MCF 10A (cell line): ENCODE data around the gene MANSC1. TPM values are rescaled to one million over a fixed set of nuclear protein-coding genes. Genes with fewer than 3 reads are reported as not detected.

Experiments used
- BruUV-seq: library from RNA; stranded (reverse); fragments of 400-500 nt; replicated peaks from 2 replicates; lab custom pipeline; 2021; lab: Mats Ljungman, UMichigan
- CTCF ChIA-PET: fragments of 300-600 bp; sonication (Branson Sonifier 250); formaldehyde crosslinking; extraction: SDS; loops from one replicate; lab custom pipeline; 2021; ENCODE audit warnings: antibody characterized with exemption, inconsistent platforms; lab: Yijun Ruan, JAX
- POLR2A ChIA-PET: fragments of 300-600, 350-650 bp; sonication (Branson Sonifier 250); formaldehyde crosslinking; extraction: SDS; loops from one replicate; lab custom pipeline; 2020; ENCODE audit warnings: antibody characterized with exemption, inconsistent platforms; lab: Yijun Ruan, JAX
- DNase-seq: peaks from one replicate; pipeline ENCODE4 v3.0.0-alpha.2; 2018; ENCODE audit not compliant: unreplicated experiment
- H3K27ac Mint-ChIP-seq: one replicate; pipeline ENCODE4 v1.8.0; 2022; ENCODE audit warnings: mild to moderate bottlenecking, low read depth, mixed read lengths; ENCODE audit not compliant: unreplicated experiment
- H3K27me3 Mint-ChIP-seq: one replicate; pipeline ENCODE4 v1.8.0; 2022; ENCODE audit warnings: mixed read lengths; ENCODE audit not compliant: insufficient read depth, unreplicated experiment
- H3K36me3 Mint-ChIP-seq: one replicate; pipeline ENCODE4 v1.8.0; 2022; ENCODE audit warnings: mild to moderate bottlenecking, moderate library complexity, mixed read lengths; ENCODE audit not compliant: insufficient read depth, unreplicated experiment
- H3K4me1 Mint-ChIP-seq: one replicate; pipeline ENCODE4 v1.8.0; 2022; ENCODE audit warnings: mixed read lengths; ENCODE audit not compliant: insufficient read depth, unreplicated experiment
- H3K4me3 Mint-ChIP-seq: one replicate; pipeline ENCODE4 v1.8.0; 2022; ENCODE audit warnings: mild to moderate bottlenecking, moderate library complexity, mixed read lengths; ENCODE audit not compliant: unreplicated experiment
- H3K9me3 Mint-ChIP-seq: one replicate; pipeline ENCODE4 v1.8.0; 2022; ENCODE audit warnings: mixed read lengths; ENCODE audit not compliant: unreplicated experiment
- intact Hi-C: fragments of 100-400 bp; cut with micrococcal nuclease; formaldehyde crosslinking; loops from 2 replicates; pipeline ENCODE4 v1.14.1; 2022
- total RNA-seq: library from RNA; stranded (reverse); gene quantifications from 2 replicates; pipeline ENCODE4 v1.2.3, GENCODE V29; 2022
- TF ChIP-seq, protein P1 (sequence below): fragments of 200-600 bp; IDR thresholded peaks from one replicate; pipeline ENCODE4 v1.8.0; 2022; ENCODE audit warnings: antibody characterized with exemption, mild to moderate bottlenecking; ENCODE audit not compliant: unreplicated experiment

The MANSC1 gene
- total RNA-seq, 1 experiment from 2014 or later = 10.1 TPM

- no peak overlapping the region for H3K27ac Mint-ChIP-seq
- POLR2A ChIA-PET = interaction anchor here (0.7 to 1.2 kb wide), 2 partner anchors 10 to 20 kb away, joined by 3 read pairs; no protein-coding TSS in a partner anchor
- no peak for DNase-seq
- no peaks in the 10 kb centered on the region for H3K9me3 Mint-ChIP-seq
- CTCF ChIA-PET = interaction anchor here (0.7 kb wide), 1 partner anchor 45 kb away, joined by 4 read pairs; no protein-coding TSS in a partner anchor
- BruUV-seq = no TSS peak
- no peak overlapping the region for H3K4me3 Mint-ChIP-seq
- intact Hi-C loops = no loop called here
- no peaks in the 10 kb centered on the region for H3K27me3 Mint-ChIP-seq
- H3K36me3 Mint-ChIP-seq = no peaks in the 10 kb centered on the region
- TF ChIP-seq, protein P1, sequence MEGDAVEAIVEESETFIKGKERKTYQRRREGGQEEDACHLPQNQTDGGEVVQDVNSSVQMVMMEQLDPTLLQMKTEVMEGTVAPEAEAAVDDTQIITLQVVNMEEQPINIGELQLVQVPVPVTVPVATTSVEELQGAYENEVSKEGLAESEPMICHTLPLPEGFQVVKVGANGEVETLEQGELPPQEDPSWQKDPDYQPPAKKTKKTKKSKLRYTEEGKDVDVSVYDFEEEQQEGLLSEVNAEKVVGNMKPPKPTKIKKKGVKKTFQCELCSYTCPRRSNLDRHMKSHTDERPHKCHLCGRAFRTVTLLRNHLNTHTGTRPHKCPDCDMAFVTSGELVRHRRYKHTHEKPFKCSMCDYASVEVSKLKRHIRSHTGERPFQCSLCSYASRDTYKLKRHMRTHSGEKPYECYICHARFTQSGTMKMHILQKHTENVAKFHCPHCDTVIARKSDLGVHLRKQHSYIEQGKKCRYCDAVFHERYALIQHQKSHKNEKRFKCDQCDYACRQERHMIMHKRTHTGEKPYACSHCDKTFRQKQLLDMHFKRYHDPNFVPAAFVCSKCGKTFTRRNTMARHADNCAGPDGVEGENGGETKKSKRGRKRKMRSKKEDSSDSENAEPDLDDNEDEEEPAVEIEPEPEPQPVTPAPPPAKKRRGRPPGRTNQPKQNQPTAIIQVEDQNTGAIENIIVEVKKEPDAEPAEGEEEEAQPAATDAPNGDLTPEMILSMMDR = no peak
- peaks cover 20% of the 10 kb centered on the region for H3K4me1 Mint-ChIP-seq
Observed at GRCh38 chr12:12286441-12286840, 63.6 kb downstream of the MANSC1 start.

DNA sequence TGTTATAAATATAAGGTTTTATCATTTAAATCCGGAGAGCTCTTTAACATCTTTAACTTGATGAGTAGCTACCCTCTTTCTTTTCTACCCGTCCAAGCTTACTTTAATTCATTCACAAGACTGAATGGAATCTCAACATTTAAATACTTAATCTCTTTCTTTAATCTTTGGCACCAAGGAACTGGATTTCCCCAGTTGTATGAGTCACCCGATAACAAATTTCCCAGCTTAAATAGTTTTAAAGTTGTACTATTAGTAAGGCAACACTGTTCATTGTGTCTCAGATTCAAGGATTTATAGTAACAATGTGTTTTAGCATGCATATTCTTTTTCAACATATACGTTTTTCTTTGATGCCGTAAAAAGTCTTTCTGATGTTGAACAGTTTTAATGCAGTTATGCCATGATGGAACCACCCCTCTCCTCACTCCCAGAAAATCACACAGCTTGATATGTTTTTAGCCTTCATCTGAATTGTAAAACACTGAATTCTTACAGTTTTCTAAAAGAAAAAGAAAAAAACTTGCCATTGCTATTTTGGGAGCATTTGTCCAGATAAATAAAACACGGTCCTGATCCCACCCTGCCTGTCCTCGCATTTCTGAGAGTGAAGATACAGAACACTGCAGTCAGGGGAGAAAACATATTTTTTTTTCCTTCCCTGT is 67.1 kb downstream of the MANSC1 start:
- CTCF ChIA-PET = no interaction called here
- no TSS peak for BruUV-seq
- Mint-ChIP-seq H3K36me3 (no peaks in the 10 kb centered on the region), H3K27me3 (no peaks in the 10 kb centered on the region), H3K9me3 (peaks cover 3% of the 10 kb centered on the region), H3K4me3 (no peak overlapping the region), H3K27ac (no peak overlapping the region), H3K4me1 (peaks cover 20% of the 10 kb centered on the region)
- intact Hi-C loops = no loop called here
- peak; percentile 47 for DNase-seq
- POLR2A ChIA-PET = interaction anchor here (0.7 to 0.9 kb wide), 3 partner anchors 15 to 38 kb away, joined by 3 to 6 read pairs (median 3); partner anchors contain the start of gene LRP6
- TF ChIP-seq, protein P1 = no peak

- POLR2A ChIA-PET = interaction anchor here (0.7 to 0.9 kb wide), 2 partner anchors 15 to 39 kb away, joined by 3 to 6 read pairs; partner anchors contain the start of gene LRP6
- H3K27ac Mint-ChIP-seq = no peak overlapping the region
- no peak overlapping the region for H3K4me3 Mint-ChIP-seq
- H3K36me3 Mint-ChIP-seq = no peaks in the 10 kb centered on the region
- no peaks in the 10 kb centered on the region for H3K27me3 Mint-ChIP-seq
- peaks cover 7% of the 10 kb centered on the region for H3K9me3 Mint-ChIP-seq
- peaks cover 20% of the 10 kb centered on the region for H3K4me1 Mint-ChIP-seq
- CTCF ChIA-PET = no interaction called here
- TF ChIP-seq, protein P1 = no peak
- no TSS peak for BruUV-seq
- intact Hi-C loops = no loop called here
- DNase-seq = no peak
Observed at GRCh38 chr12:12282202-12282601, 67.8 kb downstream of the MANSC1 start.

- intact Hi-C loops = no loop called here
- POLR2A ChIA-PET = interaction anchor here (1.1 kb wide), 1 partner anchor 15 kb away, joined by 7 read pairs; no protein-coding TSS in a partner anchor
- no peaks in the 10 kb centered on the region for H3K36me3 Mint-ChIP-seq
- no TSS peak for BruUV-seq
- CTCF ChIA-PET = no interaction called here
- no peak overlapping the region for H3K27ac Mint-ChIP-seq
- H3K9me3 Mint-ChIP-seq = peaks cover 7% of the 10 kb centered on the region
- H3K4me3 Mint-ChIP-seq = no peak overlapping the region
- DNase-seq = no peak
- no peaks in the 10 kb centered on the region for H3K27me3 Mint-ChIP-seq
- TF ChIP-seq, protein P1 = no peak
- H3K4me1 Mint-ChIP-seq = peaks cover 20% of the 10 kb centered on the region
Observed at GRCh38 chr12:12281134-12281533, 68.9 kb downstream of the MANSC1 start.
